ENCODE data around the gene POLD4. TPM values are rescaled to one million over a fixed set of nuclear protein-coding genes. Genes with fewer than 3 reads are reported as not detected.
"Not testable (repeated sequence)": the region's sequence is repeated elsewhere in the genome, so short reads cannot be mapped to it uniquely, and the experiment has no call there.

The POLD4 gene
- total RNA-seq, 4 donors from 2014 or later, result 65.7 to 87.3 (median 74.4) TPM

GRCh38 chr11:67322049-67322448, 31.3 kb downstream of the POLD4 start:
- H3K4me3 ChIP-seq, result no peak overlapping the region
- ATAC-seq, result no peak
- peaks cover 0 to 23% of the 10 kb centered on the region in 2 donors for H3K36me3 ChIP-seq
- TF ChIP-seq POLR2A (IDR thresholded peaks at IDR 0.05) (no peak), CTCF (IDR thresholded peaks at IDR 0.05) (no peak), POLR2AphosphoS5 (IDR thresholded peaks at IDR 0.05) (no peak), EP300 (IDR thresholded peaks at IDR 0.05) (no peak)
- H3K27ac ChIP-seq, result no peak overlapping the region
- no peaks in the 10 kb centered on the region for H3K27me3 ChIP-seq
- H3K4me1 ChIP-seq, result peaks cover 0 to 27% (median 10%) of the 10 kb centered on the region in 3 donors
- no peaks in the 10 kb centered on the region for H3K9me3 ChIP-seq
- WGBS, 2 donors (ENCODE audit: low coverage in 1 of 2), result 100% methylated on average over 1 of the region's 3 CpGs; no CpG with 5 or more reads in 1 of the 2 donors

GRCh38 chr11:67321313-67321871, 32.0 kb downstream of the POLD4 start:
- no peaks in the 10 kb centered on the region for H3K9me3 ChIP-seq
- 81 to 86% methylated on average over 6 of the region's 6 CpGs for WGBS, 2 donors (ENCODE audit: low coverage in 1 of 2)
- H3K4me3 ChIP-seq, result no peak overlapping the region
- no peak for ATAC-seq
- peaks cover 0 to 34% (median 10%) of the 10 kb centered on the region in 3 donors for H3K4me1 ChIP-seq
- peaks cover 0 to 23% of the 10 kb centered on the region in 2 donors for H3K36me3 ChIP-seq
- no peak overlapping the region for H3K27ac ChIP-seq
- TF ChIP-seq POLR2AphosphoS5 (IDR thresholded peaks at IDR 0.05) (no peak), POLR2A (IDR thresholded peaks at IDR 0.05) (no peak), CTCF (IDR thresholded peaks at IDR 0.05) (no peak), EP300 (IDR thresholded peaks at IDR 0.05) (no peak)
- H3K27me3 ChIP-seq, result no peaks in the 10 kb centered on the region

- H3K9me3 ChIP-seq, result no peaks in the 10 kb centered on the region
- no peak for ATAC-seq
- no peak overlapping the region for H3K4me3 ChIP-seq
- TF ChIP-seq POLR2AphosphoS5 (IDR thresholded peaks at IDR 0.05) (no peak), CTCF (IDR thresholded peaks at IDR 0.05) (no peak), POLR2A (IDR thresholded peaks at IDR 0.05) (no peak), EP300 (IDR thresholded peaks at IDR 0.05) (no peak)
- peaks cover 0 to 23% of the 10 kb centered on the region in 2 donors for H3K36me3 ChIP-seq
- H3K27ac ChIP-seq, result no peak overlapping the region
- 92 to 100% methylated on average over 1 to 2 of the region's 2 CpGs for WGBS, 2 donors (ENCODE audit: low coverage in 1 of 2)
- peaks cover 0 to 36% (median 10%) of the 10 kb centered on the region in 3 donors for H3K4me1 ChIP-seq
- H3K27me3 ChIP-seq, result no peaks in the 10 kb centered on the region
Observed at GRCh38 chr11:67320691-67321090, 32.7 kb downstream of the POLD4 start.

GRCh38 chr11:67320011-67320410, 33.3 kb downstream of the POLD4 start:
- Histone ChIP-seq H3K4me3 (no peak overlapping the region), H3K4me1 (peaks cover 0 to 36% (median 10%) of the 10 kb centered on the region in 3 donors), H3K36me3 (peaks cover 0 to 23% of the 10 kb centered on the region in 2 donors), H3K27ac (no peak overlapping the region), H3K27me3 (no peaks in the 10 kb centered on the region), H3K9me3 (no peaks in the 10 kb centered on the region)
- no peak for ATAC-seq
- 55 to 58% methylated on average over 3 of the region's 3 CpGs for WGBS, 2 donors (ENCODE audit: low coverage in 1 of 2)
- no peak for TF ChIP-seq POLR2A (IDR thresholded peaks at IDR 0.05)
- no peak for TF ChIP-seq POLR2AphosphoS5 (IDR thresholded peaks at IDR 0.05)
- no peak for TF ChIP-seq CTCF (IDR thresholded peaks at IDR 0.05)
- no peak for TF ChIP-seq EP300 (IDR thresholded peaks at IDR 0.05)

- ATAC-seq, result not testable (repeated sequence)
- WGBS, 2 donors (ENCODE audit: low coverage in 1 of 2), result 91% methylated on average over 6 of the region's 12 CpGs; no CpG with 5 or more reads in 1 of the 2 donors
Observed at GRCh38 chr11:67318876-67319275, 34.5 kb downstream of the POLD4 start.

More at GRCh38 chr11:67318876-67319275, 34.5 kb downstream of the POLD4 start:
- not testable (repeated sequence) for H3K27ac ChIP-seq, H3K27me3 ChIP-seq, H3K9me3 ChIP-seq
- peaks cover 0 to 23% of the 10 kb centered on the region in 2 donors for H3K36me3 ChIP-seq
- peak overlapping the region in 1 of 2 donors; percentile 73 for H3K4me3 ChIP-seq
- H3K4me1 ChIP-seq, result peaks cover 0 to 36% (median 10%) of the 10 kb centered on the region in 3 donors
